ENCODE data around the gene LARGE2.

LARGE2 gene

DNA sequence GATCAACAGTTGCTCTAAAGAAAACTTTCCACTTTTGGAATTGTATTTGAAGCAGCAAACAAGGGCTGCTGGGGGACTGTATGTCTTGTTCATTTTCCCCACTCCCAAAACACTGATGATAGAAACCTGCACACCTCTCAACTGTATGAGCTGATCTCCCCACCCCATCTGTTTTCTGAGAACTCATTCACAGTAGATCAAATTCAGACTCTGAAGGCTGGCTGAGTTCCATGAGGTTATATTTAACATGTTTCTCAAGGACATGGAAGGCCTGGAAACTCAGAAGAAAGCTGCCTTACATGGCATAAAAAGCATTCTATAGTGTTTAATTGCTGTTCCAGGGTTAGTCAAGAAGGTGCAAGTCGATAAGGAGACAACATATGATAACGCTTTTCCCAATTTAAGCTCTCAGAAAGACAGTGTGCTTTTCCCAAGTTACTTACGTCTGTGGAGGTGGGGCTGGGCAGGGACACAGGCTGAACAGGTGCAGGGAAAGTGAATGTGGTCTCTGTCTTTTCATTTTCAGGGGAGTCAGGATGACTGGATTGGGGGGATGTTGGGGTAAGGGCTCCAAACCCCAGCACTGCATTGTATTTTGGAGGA lies 23.0 kb downstream of the LARGE2 start:
- DNase-seq (ENCODE audit: extremely low spot score) = no peak
- ChIA-PET POLR2A (no interaction called here), CTCF (interaction anchor here (1.5 to 14.3 kb wide), 3 partner anchors 20 to 61 kb away, joined by 3 to 129 read pairs (median 7); partner anchors contain the start of gene PEX16)
- TF ChIP-seq, protein P1, sequence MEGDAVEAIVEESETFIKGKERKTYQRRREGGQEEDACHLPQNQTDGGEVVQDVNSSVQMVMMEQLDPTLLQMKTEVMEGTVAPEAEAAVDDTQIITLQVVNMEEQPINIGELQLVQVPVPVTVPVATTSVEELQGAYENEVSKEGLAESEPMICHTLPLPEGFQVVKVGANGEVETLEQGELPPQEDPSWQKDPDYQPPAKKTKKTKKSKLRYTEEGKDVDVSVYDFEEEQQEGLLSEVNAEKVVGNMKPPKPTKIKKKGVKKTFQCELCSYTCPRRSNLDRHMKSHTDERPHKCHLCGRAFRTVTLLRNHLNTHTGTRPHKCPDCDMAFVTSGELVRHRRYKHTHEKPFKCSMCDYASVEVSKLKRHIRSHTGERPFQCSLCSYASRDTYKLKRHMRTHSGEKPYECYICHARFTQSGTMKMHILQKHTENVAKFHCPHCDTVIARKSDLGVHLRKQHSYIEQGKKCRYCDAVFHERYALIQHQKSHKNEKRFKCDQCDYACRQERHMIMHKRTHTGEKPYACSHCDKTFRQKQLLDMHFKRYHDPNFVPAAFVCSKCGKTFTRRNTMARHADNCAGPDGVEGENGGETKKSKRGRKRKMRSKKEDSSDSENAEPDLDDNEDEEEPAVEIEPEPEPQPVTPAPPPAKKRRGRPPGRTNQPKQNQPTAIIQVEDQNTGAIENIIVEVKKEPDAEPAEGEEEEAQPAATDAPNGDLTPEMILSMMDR (IDR thresholded peaks at IDR 0.05; ENCODE audit: control extremely low read depth, extremely low read depth, low read depth, missing control alignments) = no peak

- TF ChIP-seq, protein P1 (IDR thresholded peaks at IDR 0.05; ENCODE audit: control extremely low read depth, extremely low read depth, low read depth, missing control alignments) = no peak
- no peak for DNase-seq (ENCODE audit: extremely low spot score)
- ChIA-PET CTCF (interaction anchor here (0.9 to 14.3 kb wide), 2 partner anchors 17 to 76 kb away, joined by 3 to 129 read pairs; no protein-coding TSS in a partner anchor), POLR2A (no interaction called here)
Measured at GRCh38 chr11:45947885-45948284, 25.4 kb downstream of the LARGE2 start.

DNA sequence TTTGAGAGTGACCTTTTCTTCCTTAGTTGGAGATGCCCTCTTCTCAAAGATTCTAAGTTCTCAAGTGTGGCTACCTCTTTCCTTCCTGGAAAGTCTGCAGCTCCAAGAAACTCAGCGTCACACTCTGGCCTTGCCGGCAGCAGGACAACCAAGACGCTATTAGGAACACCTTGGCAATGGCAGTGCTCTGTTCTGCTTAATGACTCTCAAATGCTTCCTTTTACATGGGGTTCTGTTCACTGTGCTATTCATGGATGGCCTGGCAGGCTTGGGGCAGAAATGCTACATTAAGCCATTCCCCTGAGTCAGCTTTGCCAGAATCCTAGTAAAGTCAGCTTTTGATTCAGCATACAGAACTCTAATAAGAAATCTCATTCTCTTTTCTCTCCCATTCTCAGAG lies 25.9 kb downstream of the LARGE2 start:
- TF ChIP-seq, protein P1 (IDR thresholded peaks at IDR 0.05; ENCODE audit: control extremely low read depth, extremely low read depth, low read depth, missing control alignments) = no peak
- no peak for DNase-seq (ENCODE audit: extremely low spot score)
- CTCF ChIA-PET = interaction anchor here (0.9 to 14.3 kb wide), 2 partner anchors 17 to 76 kb away, joined by 3 to 129 read pairs; no protein-coding TSS in a partner anchor
- POLR2A ChIA-PET = no interaction called here

DNA sequence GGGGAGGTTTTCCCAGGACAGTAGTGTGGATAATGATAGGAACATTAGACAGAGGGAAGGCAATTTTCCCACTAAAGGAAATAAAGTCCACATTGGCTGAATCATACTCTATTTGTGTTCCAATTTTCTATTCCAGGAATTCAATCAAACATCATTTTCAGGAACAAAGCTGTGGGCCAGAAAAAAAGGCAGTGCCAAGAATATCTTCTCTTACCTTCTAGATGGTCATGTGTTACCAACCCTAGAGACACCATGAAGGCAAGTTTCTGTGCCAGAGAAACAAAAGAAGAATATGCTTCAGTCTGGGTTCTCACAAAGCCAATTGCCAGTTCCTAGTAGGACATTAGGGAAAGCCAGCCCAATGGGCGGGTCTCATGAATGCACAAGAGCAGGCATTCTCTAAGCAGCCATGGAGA lies 27.5 kb downstream of the LARGE2 start:
- ChIA-PET POLR2A (no interaction called here), CTCF (interaction anchor here (1.0 to 14.3 kb wide), 4 partner anchors 9 to 44 kb away, joined by 3 to 129 read pairs (median 4); no protein-coding TSS in a partner anchor)
- TF ChIP-seq, protein P1 (IDR thresholded peaks at IDR 0.05; ENCODE audit: control extremely low read depth, extremely low read depth, low read depth, missing control alignments) = no peak
- no peak for DNase-seq (ENCODE audit: extremely low spot score)

DNA sequence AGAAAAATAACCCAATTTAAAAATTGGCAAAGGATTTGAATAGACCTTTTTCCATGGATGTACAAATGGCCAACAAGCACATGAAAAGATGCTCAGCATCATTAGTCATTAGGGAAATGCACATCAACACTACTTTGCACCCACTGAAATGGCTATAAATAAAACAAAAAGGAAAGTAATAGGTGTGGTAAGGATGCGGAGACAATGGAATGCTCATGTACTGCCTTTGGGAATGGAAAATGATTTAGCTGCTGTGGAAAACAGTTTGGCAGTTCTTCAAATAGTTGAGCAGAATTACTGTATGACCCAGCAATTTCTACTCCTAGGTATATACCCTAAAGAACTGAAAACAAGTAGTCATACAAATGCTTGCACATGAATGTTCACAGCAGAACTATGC lies 37.4 kb downstream of the LARGE2 start:
- DNase-seq (ENCODE audit: extremely low spot score) = no peak
- POLR2A ChIA-PET = no interaction called here
- CTCF ChIA-PET = interaction anchor here (1.0 kb wide), 1 partner anchor 10 kb away, joined by 3 read pairs; no protein-coding TSS in a partner anchor

GRCh38 chr11:45960387-45961095 lies 38.1 kb downstream of the LARGE2 start:
- ChIA-PET POLR2A (no interaction called here), CTCF (interaction anchor here (1.5 kb wide), 1 partner anchor 46 kb away, joined by 5 read pairs; no protein-coding TSS in a partner anchor)
- TF ChIP-seq, protein P1 (IDR thresholded peaks at IDR 0.05; ENCODE audit: control extremely low read depth, extremely low read depth, low read depth, missing control alignments) = no peak
- no peak for DNase-seq (ENCODE audit: extremely low spot score)

More for the DNA sequence above, 37.4 kb downstream of the LARGE2 start:
- TF ChIP-seq, protein P1 (IDR thresholded peaks at IDR 0.05; ENCODE audit: control extremely low read depth, extremely low read depth, low read depth, missing control alignments) = no peak
